Stimulated activated CD4-positive, alpha-beta T cell treated with anti-CD3 and anti-CD28 coated beads, Interleukin-2, amount 100 ng/mL, for 4 hours (primary cell): ENCODE measurements around the gene VAT1L.

Source experiments
- DNase-seq: peaks from one replicate; pipeline ENCODE4 v3.0.0-alpha.2; 2020; ENCODE audit warnings: low read depth

Gene VAT1L

DNA sequence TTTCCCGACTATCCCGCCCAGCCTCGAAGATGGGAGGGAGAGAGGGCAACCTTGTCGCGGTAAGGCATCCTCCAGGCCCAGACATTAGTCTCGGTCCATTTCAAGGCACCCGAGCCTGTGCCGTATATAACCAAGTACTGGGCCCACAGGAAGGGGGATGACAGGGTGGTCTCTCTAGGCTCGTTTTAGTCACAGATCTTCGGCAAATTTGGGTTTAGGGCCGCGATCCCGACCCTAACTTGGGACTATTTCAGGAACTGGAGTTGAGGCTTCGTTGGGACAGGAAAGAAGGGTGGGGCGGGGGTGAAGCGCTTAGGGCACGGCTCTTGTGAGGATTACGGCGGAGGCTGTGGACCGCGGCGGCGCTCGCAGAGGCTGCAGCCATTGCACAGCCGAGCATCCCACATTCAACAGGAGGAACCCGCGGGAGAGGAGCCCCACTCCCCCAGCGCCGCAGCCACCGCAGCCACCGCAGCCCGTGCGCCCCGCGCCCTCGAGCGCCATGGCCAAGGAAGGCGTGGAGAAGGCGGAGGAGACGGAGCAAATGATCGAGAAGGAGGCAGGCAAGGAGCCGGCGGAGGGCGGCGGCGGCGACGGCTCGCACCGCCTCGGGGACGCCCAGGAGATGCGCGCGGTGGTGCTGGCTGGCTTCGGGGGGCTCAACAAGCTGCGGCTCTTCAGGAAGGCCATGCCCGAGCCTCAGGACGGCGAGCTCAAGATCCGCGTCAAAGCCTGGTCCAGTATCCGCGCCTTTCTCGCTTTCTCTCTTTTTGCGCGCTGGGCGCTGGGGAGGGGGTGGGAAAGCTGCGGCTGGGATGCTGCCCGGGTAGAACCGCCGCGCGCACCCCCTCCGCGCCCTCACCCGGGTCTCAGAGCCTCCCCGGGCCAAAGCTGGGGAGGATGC is at the start of gene VAT1L:
Gene VAT1L (plus strand): TSS at position 384 of the 904 bp plus-strand sequence. CDS start 119 bp downstream, at position 503.
- DNase-seq: no peak

- no peak for DNase-seq
These were observed 49.4 kb upstream of the VAT1L start for GRCh38 chr16:77738706-77739558.

DNA sequence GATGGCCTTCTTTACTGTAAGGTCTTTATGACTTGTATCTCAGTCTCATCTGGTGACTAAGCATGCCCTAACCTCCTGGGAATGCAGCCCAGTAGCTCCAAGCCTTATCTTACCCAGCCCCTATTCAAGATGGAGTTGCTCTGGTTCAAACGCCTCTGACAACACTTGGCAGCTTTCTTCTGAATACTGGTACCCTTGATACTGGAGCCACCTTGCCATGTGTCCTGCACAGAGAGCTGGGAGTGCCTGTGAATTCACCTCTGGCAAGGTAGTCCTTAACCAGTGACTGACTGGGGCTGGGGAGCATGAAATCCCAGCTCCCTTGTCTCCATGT is 48.8 kb upstream of the VAT1L start:
- DNase-seq: no peak

DNA sequence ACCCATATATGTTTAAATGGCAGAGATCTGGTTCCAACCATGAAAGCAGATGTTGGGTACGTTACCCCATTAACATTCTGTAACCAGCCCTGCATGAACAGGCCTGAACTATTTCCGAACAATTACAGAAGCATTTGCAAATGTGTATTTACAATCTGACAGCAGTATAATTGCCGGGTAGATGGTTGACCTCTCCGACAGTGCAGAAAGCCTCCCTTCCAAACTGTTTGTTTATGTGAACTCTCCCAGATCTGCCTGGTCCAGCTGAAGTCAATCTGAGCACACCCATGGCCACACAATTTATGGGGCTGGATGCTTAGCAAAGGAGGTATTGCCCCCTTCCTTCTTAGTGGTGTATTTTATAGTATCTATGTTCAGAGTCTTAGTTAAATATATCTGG is 44.2 kb upstream of the VAT1L start:
- no peak for DNase-seq

GRCh38 chr16:77745972-77746371 is 42.4 kb upstream of the VAT1L start:
- no peak for DNase-seq

GRCh38 chr16:77748421-77749005 is 39.9 kb upstream of the VAT1L start:
- DNase-seq: no peak

GRCh38 chr16:77749415-77749814 is 38.9 kb upstream of the VAT1L start:
- no peak for DNase-seq

DNA sequence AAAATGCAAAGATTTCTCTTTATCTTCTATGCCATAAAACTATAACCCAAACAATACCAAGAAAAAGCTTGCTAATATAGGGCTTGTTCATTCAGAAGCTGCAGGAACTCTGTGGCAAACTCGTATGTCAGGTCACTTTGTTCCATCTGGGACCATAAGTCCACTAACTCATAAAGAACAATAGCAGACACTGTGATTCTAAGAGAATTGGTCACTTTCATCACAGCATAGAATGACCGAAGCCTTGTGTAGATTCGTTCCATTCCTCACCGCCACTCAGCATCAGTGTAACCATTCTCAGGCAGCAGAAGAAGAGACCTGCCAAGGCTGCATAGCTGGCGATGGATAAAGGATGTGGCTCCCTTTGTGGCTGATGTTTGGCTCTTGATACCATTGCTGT is 30.3 kb upstream of the VAT1L start:
- no peak for DNase-seq

DNA sequence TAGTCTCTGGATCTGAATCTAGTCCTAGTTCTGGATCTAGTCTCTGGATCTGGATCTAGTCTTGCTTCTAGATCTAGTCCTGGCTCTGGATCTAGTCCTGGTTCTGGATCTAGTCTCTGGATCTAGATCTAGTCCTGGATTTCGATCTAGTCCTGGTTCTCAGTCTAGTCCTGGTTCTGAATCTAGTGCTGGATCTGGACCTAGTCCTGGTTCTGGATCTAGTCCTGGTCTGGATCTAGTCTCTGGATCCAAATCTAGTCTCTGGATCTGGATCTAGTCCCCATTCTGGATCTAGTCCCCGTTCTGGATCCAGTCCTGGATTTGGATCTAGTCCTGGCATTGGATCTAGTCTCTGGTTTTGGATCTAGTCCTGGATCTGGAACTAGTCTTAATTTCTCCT is 29.9 kb upstream of the VAT1L start:
- no peak for DNase-seq

- no peak for DNase-seq
These were observed 29.2 kb upstream of the VAT1L start for GRCh38 chr16:77759201-77759600.

DNA sequence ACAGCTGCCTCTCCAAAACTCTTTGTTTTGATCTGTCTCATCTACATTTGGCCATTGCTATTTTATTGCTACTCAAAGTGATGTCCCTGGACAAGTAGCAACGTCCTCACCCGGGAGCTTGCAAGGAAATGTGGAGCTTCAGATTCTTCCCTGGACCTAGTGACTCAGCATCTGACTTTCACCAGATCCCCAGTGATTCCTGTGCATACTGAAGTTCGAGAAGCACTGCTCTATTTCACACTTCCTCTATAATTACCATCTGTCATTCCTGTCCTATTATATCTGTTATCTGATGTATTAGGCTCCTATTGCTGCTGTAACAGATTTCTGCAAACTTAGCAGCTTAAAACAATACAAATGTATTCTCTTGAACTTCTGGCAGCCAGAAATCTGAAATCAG is 28.5 kb upstream of the VAT1L start:
- DNase-seq: no peak

- no peak for DNase-seq
These were observed 27.6 kb upstream of the VAT1L start for GRCh38 chr16:77760800-77761199.

- no peak for DNase-seq
These were observed 27.2 kb upstream of the VAT1L start for GRCh38 chr16:77761204-77761603.

- no peak for DNase-seq
These were observed 26.1 kb upstream of the VAT1L start for GRCh38 chr16:77762262-77762661.

GRCh38 chr16:77763994-77764393 is 24.4 kb upstream of the VAT1L start:
- no peak for DNase-seq

DNA sequence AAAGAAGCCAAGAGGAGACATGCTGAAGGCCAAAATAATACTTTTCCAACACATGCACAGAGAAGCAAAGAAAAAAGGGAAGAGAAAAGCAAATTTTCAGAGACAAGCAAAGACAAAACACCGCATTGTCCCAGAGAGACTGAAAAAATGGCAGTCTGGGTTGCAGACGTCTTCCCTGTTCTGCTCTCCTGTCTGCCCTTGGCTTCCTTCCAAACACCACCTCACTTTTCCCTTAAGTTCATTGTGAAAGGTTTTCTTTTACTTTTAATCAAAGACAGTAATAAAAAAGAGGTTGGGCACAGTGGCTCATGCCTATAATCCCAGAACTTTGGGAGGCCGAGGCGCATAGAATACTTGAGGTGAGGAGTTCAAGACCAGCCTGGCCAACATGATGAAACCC is 21.2 kb upstream of the VAT1L start:
- no peak for DNase-seq

- no peak for DNase-seq
These were observed 20.5 kb upstream of the VAT1L start for GRCh38 chr16:77767826-77768225.

DNA sequence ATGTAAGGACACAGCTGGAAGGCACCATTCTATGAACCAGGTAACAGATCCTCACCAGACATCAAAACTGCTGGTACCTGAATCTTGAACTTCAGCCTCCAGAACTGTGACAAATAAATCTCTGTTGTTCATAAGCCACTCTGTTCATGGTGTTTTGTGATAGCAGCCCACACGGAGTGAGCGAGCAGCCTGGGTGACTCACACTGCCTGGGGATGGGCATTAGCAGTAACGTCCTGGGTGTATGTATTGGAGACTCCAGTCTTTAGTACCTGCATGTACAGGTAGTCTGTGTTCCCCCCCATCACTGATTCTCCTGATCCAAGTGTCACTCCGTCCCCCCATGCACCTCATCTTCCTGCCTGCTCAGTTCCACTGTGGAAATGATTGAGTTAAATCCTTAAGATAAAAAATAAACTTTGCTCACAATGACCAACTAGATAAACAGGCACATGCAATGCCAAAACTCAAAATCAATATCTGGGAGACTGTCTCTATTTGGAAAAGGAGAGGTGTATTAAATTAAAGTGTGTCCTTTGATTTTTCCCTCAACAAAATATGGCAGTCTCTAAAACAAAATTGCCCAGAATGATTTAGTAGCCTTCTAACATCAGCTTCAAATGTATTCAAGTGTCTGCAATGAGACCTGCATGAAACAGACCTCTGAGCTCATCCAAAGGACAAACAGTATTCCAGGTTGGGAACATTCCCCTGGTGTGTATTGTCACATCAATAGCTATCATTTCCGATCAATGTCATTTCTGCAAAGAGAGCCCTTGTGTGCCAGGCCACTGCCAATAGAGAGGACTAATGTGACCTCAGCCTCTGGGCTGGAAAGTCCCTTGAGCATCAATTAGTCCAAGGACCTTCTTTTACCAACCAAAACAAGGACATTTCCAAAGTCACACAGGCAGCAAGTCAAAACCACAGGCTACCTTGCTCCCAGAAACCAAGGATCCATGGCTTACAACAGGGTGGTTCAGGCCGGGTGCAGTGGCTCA is 12.2 kb upstream of the VAT1L start:
- DNase-seq: no peak

- DNase-seq: no peak
These were observed 10.6 kb upstream of the VAT1L start for GRCh38 chr16:77777745-77778144.

GRCh38 chr16:77780378-77780837 is 8.0 kb upstream of the VAT1L start:
- DNase-seq: no peak

- DNase-seq: no peak
These were observed 7.3 kb upstream of the VAT1L start for GRCh38 chr16:77781091-77781490.
